NK-92 treated with Interleukin-12 subunit alpha and Interleukin-12 subunit beta, amount 100 ng/mL, for 24 hours (cell line): ENCODE results near the gene KDM3A.

Source experiments
- DNase-seq: peaks from one replicate; lab custom pipeline; 2025; lab: John Stamatoyannopoulos, UW

Gene KDM3A

DNA sequence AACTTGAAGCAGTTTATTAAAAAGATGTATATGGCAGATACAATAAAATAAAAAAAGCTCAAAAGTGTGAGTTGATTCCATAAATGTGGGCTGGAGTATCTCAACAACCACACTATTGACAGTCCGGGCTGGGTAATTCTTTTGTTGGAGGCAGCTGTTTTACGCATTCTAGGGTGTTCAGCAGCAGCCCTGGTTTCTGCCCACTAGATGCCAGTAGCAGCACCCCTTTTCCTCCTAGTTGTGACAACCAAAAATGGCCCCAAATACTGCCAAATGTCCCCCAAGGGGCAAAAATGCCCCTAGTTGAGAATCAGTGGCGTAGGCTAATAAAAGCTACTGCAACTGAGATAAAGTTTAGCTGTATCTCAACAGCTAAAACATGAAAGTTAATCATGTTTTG, 77.3 kb downstream of the KDM3A start:
- DNase-seq, result no peak

DNA sequence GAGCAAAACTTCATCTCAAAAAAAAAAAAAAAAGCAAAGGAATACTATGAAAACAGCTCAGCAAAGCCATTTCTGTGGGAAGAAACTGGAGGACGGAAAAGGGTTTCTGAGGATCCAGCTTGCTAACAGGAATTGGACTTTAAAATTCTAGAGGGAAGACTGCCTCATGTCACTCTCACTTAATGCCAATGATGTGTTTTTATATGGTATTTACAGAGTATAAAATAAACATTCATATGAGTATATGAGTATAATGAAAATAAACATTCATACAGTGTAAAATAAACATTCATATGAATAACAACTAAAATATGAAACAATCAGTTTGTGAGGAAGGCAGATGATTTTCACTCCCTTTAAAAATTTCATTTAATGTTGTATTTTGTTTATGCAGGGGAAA, 78.2 kb downstream of the KDM3A start:
- DNase-seq, result no peak

DNA sequence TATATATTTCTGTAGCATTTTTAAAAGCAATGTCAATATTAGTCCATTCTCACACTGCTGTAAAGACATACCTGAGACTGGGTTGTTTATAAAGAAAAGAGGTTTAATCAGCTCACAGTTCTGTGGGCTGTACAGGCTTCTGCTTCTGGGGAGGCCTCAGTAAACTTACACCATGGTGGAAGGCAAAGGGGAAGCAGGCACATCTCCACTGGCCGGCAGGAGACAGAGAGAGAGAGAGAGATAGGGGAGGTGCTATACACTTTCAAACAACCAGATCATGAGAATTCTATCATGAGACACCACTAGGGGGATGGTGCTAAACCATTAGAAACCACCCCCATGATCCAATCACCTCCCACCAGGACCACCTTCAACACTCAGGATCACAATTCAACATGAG, 79.0 kb downstream of the KDM3A start:
- DNase-seq, result no peak

DNA sequence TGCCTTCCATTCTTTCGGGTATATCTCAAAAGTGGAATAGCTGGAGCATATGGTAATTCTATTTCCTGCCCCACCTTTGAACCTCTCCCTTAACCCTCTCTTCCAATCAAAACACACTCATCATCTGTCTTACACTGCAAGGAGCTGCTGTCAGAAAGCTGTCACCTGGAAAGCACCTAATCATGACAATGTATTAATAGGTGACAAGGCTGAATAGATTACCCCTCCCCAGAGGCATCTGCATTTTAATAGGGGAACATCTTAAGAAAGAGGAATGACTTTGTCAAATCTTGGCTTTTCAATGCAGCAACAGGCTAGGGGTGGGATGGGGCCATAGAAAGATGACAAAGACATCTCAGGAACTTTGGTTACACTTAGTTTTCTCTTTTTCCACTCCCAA, 80.8 kb downstream of the KDM3A start:
- DNase-seq, result no peak

DNA sequence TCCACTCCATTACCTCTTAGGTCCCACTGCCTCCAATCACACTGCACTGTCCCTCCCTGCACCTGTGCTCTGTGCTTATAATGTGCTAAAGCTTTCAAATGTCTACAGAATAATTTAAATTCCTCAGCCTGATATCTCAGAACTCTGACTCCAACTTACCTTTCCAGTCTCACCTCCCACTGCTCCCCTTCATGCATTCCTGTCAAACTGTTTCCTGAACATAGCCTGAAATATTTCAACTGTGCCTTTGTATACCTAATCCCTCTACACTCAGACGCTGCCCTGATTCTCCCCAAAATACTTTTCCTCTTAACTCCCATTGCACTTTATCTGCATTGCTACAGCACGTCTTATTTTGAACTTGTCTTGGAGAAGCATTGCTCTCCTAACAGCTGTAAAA, 81.5 kb downstream of the KDM3A start:
- DNase-seq, result no peak

DNA sequence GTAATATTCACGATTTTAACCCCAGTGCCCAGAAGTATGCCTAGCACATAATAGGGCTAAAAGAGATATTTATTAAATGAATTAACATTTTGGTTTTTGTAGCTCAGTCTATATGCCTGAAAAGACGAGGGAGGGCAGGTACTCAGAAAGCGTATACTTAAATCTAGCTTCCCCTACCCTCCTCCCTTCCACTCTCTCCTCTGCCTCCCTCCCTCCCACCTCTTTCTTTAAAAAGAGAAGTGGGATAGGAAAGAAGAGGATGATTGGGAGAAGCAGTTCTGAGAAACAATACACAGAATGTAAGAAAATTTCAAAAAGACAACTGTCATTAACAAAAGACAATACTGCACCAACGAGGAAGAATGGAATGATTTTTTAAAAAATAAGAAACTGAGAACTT, 82.3 kb downstream of the KDM3A start:
- no peak for DNase-seq

DNA sequence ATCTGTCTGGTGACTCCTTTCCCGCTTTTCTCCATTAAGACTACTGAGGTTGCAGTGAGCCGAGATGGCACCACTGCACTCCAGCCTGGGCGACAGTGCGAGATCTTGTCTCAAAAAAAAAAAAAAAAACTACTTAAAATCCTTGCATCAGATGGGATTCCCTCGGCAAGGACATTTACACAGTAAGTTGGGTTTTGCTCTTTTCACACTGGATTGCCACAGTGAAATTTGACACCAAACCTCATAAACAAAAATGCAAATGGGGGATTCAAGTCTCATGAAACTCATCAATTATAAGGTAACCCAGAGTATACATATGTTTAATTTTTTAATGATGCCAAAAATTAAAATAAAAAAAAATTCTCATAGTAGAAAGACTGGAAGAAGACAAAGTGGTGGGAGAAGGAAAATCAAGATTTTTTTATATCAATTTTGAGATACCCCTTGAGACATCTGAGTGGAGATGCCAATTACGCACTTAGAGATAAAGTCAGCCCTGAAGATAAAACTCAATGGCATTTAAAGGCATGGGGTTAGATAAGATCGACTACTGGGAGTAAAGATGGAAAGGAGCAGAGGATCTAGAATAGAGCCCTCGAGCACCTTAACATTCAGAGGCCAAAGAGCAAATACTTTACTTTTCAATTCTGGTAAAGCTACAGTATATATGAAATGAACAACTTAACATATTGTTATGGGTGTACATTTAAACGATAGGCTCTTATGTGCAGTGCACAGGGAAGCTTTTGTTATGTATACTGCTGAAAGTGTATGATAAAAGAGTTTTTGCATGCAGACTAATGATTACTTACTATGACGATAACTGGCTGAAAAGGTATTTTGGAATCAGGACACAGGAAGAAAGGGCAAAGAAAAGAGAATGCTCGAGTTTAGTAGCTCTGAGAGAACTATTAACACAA, 84.5 kb downstream of the KDM3A start:
- DNase-seq, result no peak

DNA sequence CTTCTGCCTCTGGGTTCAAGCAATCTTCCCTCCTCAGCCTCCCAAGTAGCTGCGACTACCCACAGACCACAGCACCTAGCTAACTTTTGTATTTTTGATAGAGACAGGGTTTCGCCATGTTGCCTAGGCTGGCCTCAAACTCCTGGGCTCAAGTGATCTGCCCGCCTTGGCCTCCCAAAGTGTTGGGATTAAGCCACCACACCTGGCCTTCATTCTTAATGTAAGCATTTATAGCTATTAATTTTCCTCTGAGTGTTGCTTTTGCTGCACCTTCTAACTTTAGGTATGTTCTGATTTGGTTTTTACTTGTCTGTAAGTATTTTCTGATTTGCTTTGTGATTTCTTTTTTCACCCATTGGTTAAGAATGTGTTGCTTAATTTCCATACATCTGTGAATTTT, 92.4 kb downstream of the KDM3A start:
- DNase-seq, result no peak

DNA sequence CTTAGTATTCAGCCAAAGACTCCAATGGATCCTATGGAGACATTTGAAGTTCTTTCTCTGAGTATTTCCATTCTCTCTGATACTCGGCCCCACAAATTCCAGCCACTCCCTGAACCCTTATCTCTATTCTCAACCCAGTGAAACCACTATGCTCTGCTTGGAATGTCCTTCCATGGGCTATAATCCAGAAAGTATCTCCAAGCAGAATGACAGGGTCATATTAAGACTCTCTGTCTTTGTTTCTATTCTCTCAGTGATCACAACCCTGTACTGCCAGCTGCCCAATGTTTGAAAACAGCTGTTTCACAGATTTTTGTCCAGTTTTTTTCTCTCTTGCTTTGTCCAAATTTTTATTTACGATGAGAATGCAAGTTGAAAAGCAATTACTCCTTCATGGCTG, 100.2 kb downstream of the KDM3A start:
- no peak for DNase-seq
